HTR-8/SVneo (cell line): ENCODE measurements around the gene RFX8.
"Not testable (repeated sequence)": the region's sequence is repeated elsewhere in the genome, so short reads cannot be mapped to it uniquely, and the experiment has no call there.

Experiments used
- DNase-seq: peaks from one replicate; pipeline ENCODE4 v3.0.0; 2011; ENCODE audit warnings: low spot score, mixed read lengths; ENCODE audit not compliant: insufficient read length
- FAIRE-seq: peaks from 2 replicates; lab custom pipeline; 2011; peaks lifted over from hg19 to GRCh38; lab: Jason Lieb, UNC

Gene RFX8

GRCh38 chr2:101360232-101360631 lies 114.7 kb downstream of the RFX8 start:
- DNase-seq (peak; percentile 49), FAIRE-seq (no peak)

GRCh38 chr2:101359410-101359954 lies 115.4 kb downstream of the RFX8 start:
- DNase-seq (no peak), FAIRE-seq (no peak)

GRCh38 chr2:101357376-101357775 lies 117.5 kb downstream of the RFX8 start:
- FAIRE-seq (peak; percentile 26), DNase-seq (no peak)

GRCh38 chr2:101356521-101356920 lies 118.4 kb downstream of the RFX8 start:
- FAIRE-seq, result no peak
- DNase-seq, result no peak

- no peak for DNase-seq
- no peak for FAIRE-seq
Observed at GRCh38 chr2:101356055-101356454, 118.9 kb downstream of the RFX8 start.

GRCh38 chr2:101355401-101356054 lies 119.4 kb downstream of the RFX8 start:
- DNase-seq, result no peak
- FAIRE-seq, result no peak

GRCh38 chr2:101354420-101355311 lies 120.2 kb downstream of the RFX8 start:
- DNase-seq, result no peak
- FAIRE-seq, result no peak

- not testable (repeated sequence) for FAIRE-seq, DNase-seq
Observed at GRCh38 chr2:101352631-101353030, 122.3 kb downstream of the RFX8 start.

GRCh38 chr2:101351207-101351606 lies 123.7 kb downstream of the RFX8 start:
- FAIRE-seq (no peak), DNase-seq (no peak)

- no peak for DNase-seq
- FAIRE-seq, result no peak
Observed at GRCh38 chr2:101349893-101350662, 124.8 kb downstream of the RFX8 start.

- DNase-seq (no peak), FAIRE-seq (no peak)
Observed at GRCh38 chr2:101348883-101349282, 126.0 kb downstream of the RFX8 start.
